Stimulated activated CD4-positive, alpha-beta T cell treated with anti-CD3 and anti-CD28 coated beads, Interleukin-2, amount 100 ng/mL, for 48 hours (primary cell): ENCODE results near the gene RSU1.
A peak's percentile ranks its signal among the peaks of the same experiment; 100 is the strongest.

ENCODE experiments used
- DNase-seq, 2 donors: peaks; one replicate each; pipeline ENCODE4 v3.0.0-alpha.2; 2020

Gene RSU1

GRCh38 chr10:16820421-16820820 is 3.2 kb upstream of the RSU1 start:
- no peak for DNase-seq

- no peak for DNase-seq
Observed at GRCh38 chr10:16820018-16820417, 2.8 kb upstream of the RSU1 start.

GRCh38 chr10:16819436-16819835 is 2.2 kb upstream of the RSU1 start:
- no peak for DNase-seq

GRCh38 chr10:16819026-16819425 is 1.8 kb upstream of the RSU1 start:
- DNase-seq: no peak

- DNase-seq: no peak
Observed at GRCh38 chr10:16816830-16817124, 447 bp downstream of the RSU1 start.

- no peak for DNase-seq
Observed at GRCh38 chr10:16816171-16816570, 1.1 kb downstream of the RSU1 start.

GRCh38 chr10:16814012-16814411 is 3.2 kb downstream of the RSU1 start:
- no peak for DNase-seq

- DNase-seq: no peak
Observed at GRCh38 chr10:16812676-16813075, 4.5 kb downstream of the RSU1 start.

GRCh38 chr10:16811765-16812164 is 5.5 kb downstream of the RSU1 start:
- no peak for DNase-seq

- DNase-seq: no peak
Observed at GRCh38 chr10:16811292-16811691, 5.9 kb downstream of the RSU1 start.

GRCh38 chr10:16809074-16809718 is 8.0 kb downstream of the RSU1 start:
- DNase-seq: peak; percentile 43 to 53

- no peak for DNase-seq
Observed at GRCh38 chr10:16804123-16804522, 13.1 kb downstream of the RSU1 start.

GRCh38 chr10:16803464-16803863 is 13.8 kb downstream of the RSU1 start:
- no peak for DNase-seq

- DNase-seq: no peak
Observed at GRCh38 chr10:16799621-16800020, 17.6 kb downstream of the RSU1 start.

- no peak for DNase-seq
Observed at GRCh38 chr10:16798571-16798970, 18.7 kb downstream of the RSU1 start.

GRCh38 chr10:16795410-16796073 is 21.7 kb downstream of the RSU1 start:
- DNase-seq: no peak

GRCh38 chr10:16794005-16794404 is 23.2 kb downstream of the RSU1 start:
- no peak for DNase-seq

- DNase-seq: no peak
Observed at GRCh38 chr10:16792675-16793074, 24.5 kb downstream of the RSU1 start.

- no peak for DNase-seq
Observed at GRCh38 chr10:16789765-16790164, 27.5 kb downstream of the RSU1 start.

GRCh38 chr10:16789261-16789660 is 28.0 kb downstream of the RSU1 start:
- no peak for DNase-seq

- no peak for DNase-seq
Observed at GRCh38 chr10:16788778-16789177, 28.4 kb downstream of the RSU1 start.

- DNase-seq: no peak
Observed at GRCh38 chr10:16788125-16788524, 29.1 kb downstream of the RSU1 start.

GRCh38 chr10:16787361-16787791 is 29.8 kb downstream of the RSU1 start:
- peak; percentile 24 to 29 for DNase-seq

- DNase-seq: no peak
Observed at GRCh38 chr10:16780338-16780880, 36.8 kb downstream of the RSU1 start.
